NT2/D1 (cell line): ENCODE data around the gene TTC38.

Experiments used
- SUZ12 ChIP-seq: IDR thresholded peaks from 2 replicates; pipeline ENCODE4 v1.6.1; 2011; ENCODE audit not compliant: insufficient read length, insufficient read depth; ENCODE audit errors: extremely low read depth
- ZNF274 ChIP-seq: IDR thresholded peaks from 2 replicates; pipeline ENCODE4 v1.6.1; 2011; ENCODE audit warnings: mild to moderate bottlenecking, low read depth, low read length

- TF ChIP-seq ZNF274 (no peak), SUZ12 (no peak)
Measured at GRCh38 chr22:46229701-46230100, 38.1 kb upstream of the TTC38 start.
